Liver (tissue), 9 donors: ENCODE measurements around the gene GLP2R. TPM values are rescaled to one million over a fixed set of nuclear protein-coding genes. Genes with fewer than 3 reads are reported as not detected.

ENCODE experiments used
- DNase-seq: peaks from one replicate; pipeline ENCODE4 v3.0.0-alpha.2; 2017; ENCODE audit warnings: low spot score
- H3K27ac ChIP-seq, 2 donors: one replicate each; pipeline ENCODE4 v1.7.0; 2013; ENCODE audit warnings: inconsistent platforms in 2 of 2, low read length in 2 of 2, control low read depth in 1 of 2, low read depth in 1 of 2, mild to moderate bottlenecking in 1 of 2
- H3K27me3 ChIP-seq, 4 donors: one replicate each; pipeline versions ENCODE4 v1.6.1 to v1.7.0; 2013; ENCODE audit warnings: low read length in 3 of 4, inconsistent platforms in 1 of 4, mild to moderate bottlenecking in 1 of 4, moderate library complexity in 1 of 4; ENCODE audit not compliant: control insufficient read depth in 4 of 4, insufficient read depth in 4 of 4
- H3K36me3 ChIP-seq, 4 donors: one replicate each; pipeline versions ENCODE4 v1.6.1 to v1.7.0; 2013; ENCODE audit warnings: low read length in 3 of 4, mild to moderate bottlenecking in 3 of 4, low read depth in 1 of 4, moderate library complexity in 1 of 4; ENCODE audit not compliant: control insufficient read depth in 4 of 4, insufficient read depth in 3 of 4
- H3K4me1 ChIP-seq, 4 donors: one replicate each; pipeline versions ENCODE4 v1.6.1 to v1.7.0; 2013; ENCODE audit warnings: low read length in 3 of 4, mild to moderate bottlenecking in 3 of 4, moderate library complexity in 1 of 4; ENCODE audit not compliant: control insufficient read depth in 4 of 4, insufficient read depth in 4 of 4
- H3K4me3 ChIP-seq, 3 donors: one replicate each; pipeline versions ENCODE4 v1.6.1 to v1.7.0; 2013; ENCODE audit warnings: low read length in 3 of 3, control low read depth in 1 of 3, low read depth in 1 of 3, mild to moderate bottlenecking in 1 of 3
- H3K9ac ChIP-seq, 2 donors: one replicate each; pipeline ENCODE4 v1.7.0; 2013; ENCODE audit warnings: low read length in 2 of 2, mild to moderate bottlenecking in 2 of 2, moderate library complexity in 2 of 2, control low read depth in 1 of 2, low read depth in 1 of 2
- H3K9me3 ChIP-seq, 4 donors: one replicate each; pipeline versions ENCODE4 v1.6.1 to v1.7.0; 2013; ENCODE audit warnings: low read length in 3 of 4; ENCODE audit not compliant: control insufficient read depth in 4 of 4
- ATF3 ChIP-seq: IDR thresholded peaks from 2 replicates; pipeline ENCODE4 v1.6.1; 2016; ENCODE audit warnings: antibody characterized with exemption
- CTCF ChIP-seq: fragments of 150-350 bp; IDR thresholded peaks from 2 replicates; pipeline ENCODE4 v1.5.1; 2017; ENCODE audit warnings: improper control_type of control experiment, low read depth, low read length; ENCODE audit not compliant: missing input control
- EGR1 ChIP-seq, 2 donors: IDR thresholded peaks; 2 replicates each; pipeline ENCODE4 v1.6.1; 2016 to 2018; ENCODE audit warnings: antibody characterized with exemption in 2 of 2, low read depth in 2 of 2
- FOXA1 ChIP-seq: IDR thresholded peaks from 2 replicates; pipeline ENCODE4 v1.6.1; 2016; ENCODE audit warnings: antibody characterized with exemption
- FOXA2 ChIP-seq: IDR thresholded peaks from 2 replicates; pipeline ENCODE4 v1.6.1; 2016; ENCODE audit warnings: antibody characterized with exemption
- GABPA ChIP-seq, 2 donors: IDR thresholded peaks in 1 of 2; conservative IDR thresholded peaks in 1 of 2; 2 replicates each; pipeline ENCODE4 v1.6.1; 2016; ENCODE audit warnings: antibody characterized with exemption in 2 of 2, mild to moderate bottlenecking in 1 of 2, moderate library complexity in 1 of 2
- HNF4A ChIP-seq, 2 donors: conservative IDR thresholded peaks; 2 replicates each; pipeline ENCODE4 v1.6.1; 2016; ENCODE audit warnings: antibody characterized with exemption in 2 of 2, mild to moderate bottlenecking in 2 of 2
- HNF4G ChIP-seq: IDR thresholded peaks from 2 replicates; pipeline ENCODE4 v1.6.1; 2016; ENCODE audit warnings: antibody characterized with exemption
- JUND ChIP-seq, 2 donors: IDR thresholded peaks; 2 replicates each; pipeline ENCODE4 v1.6.1; 2016; ENCODE audit warnings: antibody characterized with exemption in 2 of 2
- MAX ChIP-seq: IDR thresholded peaks from 2 replicates; pipeline ENCODE4 v1.6.1; 2016; ENCODE audit warnings: antibody characterized with exemption
- NR2F2 ChIP-seq: IDR thresholded peaks from 2 replicates; pipeline ENCODE4 v1.6.1; 2016; ENCODE audit warnings: antibody characterized with exemption
- RAD21 ChIP-seq, 2 donors: IDR thresholded peaks; 2 replicates each; pipeline ENCODE4 v1.6.1; 2016; ENCODE audit warnings: antibody characterized with exemption in 2 of 2, mild to moderate bottlenecking in 2 of 2
- REST ChIP-seq: IDR thresholded peaks from 2 replicates; pipeline ENCODE4 v1.6.1; 2016; ENCODE audit warnings: antibody characterized with exemption, mild to moderate bottlenecking
- RXRA ChIP-seq, 2 donors: IDR thresholded peaks; 2 replicates each; pipeline ENCODE4 v1.6.1; 2017 to 2018; ENCODE audit warnings: antibody characterized with exemption in 2 of 2, mild to moderate bottlenecking in 1 of 2
- SP1 ChIP-seq: IDR thresholded peaks from 2 replicates; pipeline ENCODE4 v1.6.1; 2018; ENCODE audit warnings: antibody characterized with exemption, mild to moderate bottlenecking
- TAF1 ChIP-seq: conservative IDR thresholded peaks from 2 replicates; pipeline ENCODE4 v1.6.1; 2016; ENCODE audit warnings: antibody characterized with exemption, mild to moderate bottlenecking
- YY1 ChIP-seq: IDR thresholded peaks from 2 replicates; pipeline ENCODE4 v1.6.1; 2016; ENCODE audit warnings: antibody characterized with exemption, mild to moderate bottlenecking
- WGBS: extraction: QIAGEN DNeasy Blood & Tissue Kit; methylation state at CpG from one replicate; pipeline ENCODE4 v1.1.7; 2013; 5-methylcytosine and 5-hydroxymethylcytosine counted together
- polyA plus RNA-seq, 2 donors: library from polyadenylated mRNA; stranded (reverse) in 1 of 2; unstranded in 1 of 2; fragments of 200-250 nt in 1 of 2; fragments of >200 nt in 1 of 2; fragmentation: Nextera tagmentation in 1 of 2; extraction: Ambion mirVana in 1 of 2; gene quantifications; one replicate each; pipeline versions ENCODE4 v1.2.1 to v1.2.3, GENCODE V29; 2013 to 2015
- total RNA-seq, 2 donors: library from RNA; depleted of rRNA; stranded (reverse); fragments of >200 nt; gene quantifications; one replicate each; pipeline ENCODE4 v1.2.3, GENCODE V29; 2014
- TF ChIP-seq, protein P1 (sequence below): IDR thresholded peaks from 2 replicates; pipeline ENCODE4 v1.6.1; 2016; ENCODE audit warnings: antibody characterized with exemption
- donor health status: healthy.
- donor health status: healthy.
- donor health status: healthy.
- donor health status: healthy.
- donor health status: healthy.

Gene GLP2R
- total and polyA plus RNA-seq, 4 donors: 0.39 to 1.4 (median 0.58) TPM

- DNase-seq: no peak
- Histone ChIP-seq H3K9me3 (no peaks in the 10 kb centered on the region), H3K4me3 (no peak overlapping the region), H3K4me1 (no peaks in the 10 kb centered on the region), H3K27me3 (no peaks in the 10 kb centered on the region), H3K27ac (peak overlapping the region in 1 of 2 donors; percentile 3), H3K36me3 (no peaks in the 10 kb centered on the region), H3K9ac (no peak overlapping the region)
- TF ChIP-seq RAD21 (IDR thresholded peaks at IDR 0.05): no peak
- TF ChIP-seq SP1: no peak
- TF ChIP-seq TAF1: no peak
- TF ChIP-seq MAX: no peak
- WGBS: 59% methylated on average over 13 of the region's 13 CpGs
Measured at GRCh38 chr17:9828296-9829295, 2.9 kb downstream of the GLP2R start.

DNA sequence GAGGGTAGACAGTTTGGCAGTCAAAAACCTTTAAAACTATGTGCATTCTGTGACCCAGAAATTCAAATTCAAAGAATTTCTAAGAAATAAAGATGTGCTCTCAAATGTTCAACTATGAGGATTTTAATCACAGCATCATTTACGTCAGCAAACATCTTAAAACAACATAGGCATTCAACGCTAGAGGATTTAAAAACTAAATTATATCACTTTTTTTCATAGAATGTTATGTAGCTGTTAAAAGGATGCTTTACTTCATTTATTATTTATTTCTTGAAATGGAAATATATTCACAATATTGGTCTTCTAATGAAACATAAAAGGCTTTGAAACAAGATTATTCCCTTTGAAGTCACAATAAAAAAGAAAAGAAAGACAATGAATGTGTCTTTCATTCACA lies 3.6 kb downstream of the GLP2R start:
- Histone ChIP-seq H3K4me1 (no peaks in the 10 kb centered on the region), H3K27ac (no peak overlapping the region), H3K4me3 (no peak overlapping the region), H3K36me3 (no peaks in the 10 kb centered on the region), H3K9me3 (no peaks in the 10 kb centered on the region), H3K9ac (no peak overlapping the region), H3K27me3 (no peaks in the 10 kb centered on the region)
- no peak for TF ChIP-seq HNF4A (conservative IDR thresholded peaks at IDR 0.05)
- TF ChIP-seq YY1: no peak
- TF ChIP-seq FOXA1: no peak
- no peak for TF ChIP-seq SP1
- TF ChIP-seq ATF3: no peak
- no peak for TF ChIP-seq HNF4G
- TF ChIP-seq RXRA (IDR thresholded peaks at IDR 0.05): no peak
- no peak for TF ChIP-seq GABPA (IDR thresholded peaks at IDR 0.05 in 1 of 2, conservative IDR thresholded peaks at IDR 0.05 in 1 of 2)
- no peak for TF ChIP-seq REST
- no peak for TF ChIP-seq RAD21 (IDR thresholded peaks at IDR 0.05)
- TF ChIP-seq FOXA2: no peak
- TF ChIP-seq CTCF: no peak
- TF ChIP-seq, protein P1, sequence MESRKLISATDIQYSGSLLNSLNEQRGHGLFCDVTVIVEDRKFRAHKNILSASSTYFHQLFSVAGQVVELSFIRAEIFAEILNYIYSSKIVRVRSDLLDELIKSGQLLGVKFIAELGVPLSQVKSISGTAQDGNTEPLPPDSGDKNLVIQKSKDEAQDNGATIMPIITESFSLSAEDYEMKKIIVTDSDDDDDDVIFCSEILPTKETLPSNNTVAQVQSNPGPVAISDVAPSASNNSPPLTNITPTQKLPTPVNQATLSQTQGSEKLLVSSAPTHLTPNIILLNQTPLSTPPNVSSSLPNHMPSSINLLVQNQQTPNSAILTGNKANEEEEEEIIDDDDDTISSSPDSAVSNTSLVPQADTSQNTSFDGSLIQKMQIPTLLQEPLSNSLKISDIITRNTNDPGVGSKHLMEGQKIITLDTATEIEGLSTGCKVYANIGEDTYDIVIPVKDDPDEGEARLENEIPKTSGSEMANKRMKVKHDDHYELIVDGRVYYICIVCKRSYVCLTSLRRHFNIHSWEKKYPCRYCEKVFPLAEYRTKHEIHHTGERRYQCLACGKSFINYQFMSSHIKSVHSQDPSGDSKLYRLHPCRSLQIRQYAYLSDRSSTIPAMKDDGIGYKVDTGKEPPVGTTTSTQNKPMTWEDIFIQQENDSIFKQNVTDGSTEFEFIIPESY: no peak
- no peak for TF ChIP-seq MAX
- no peak for TF ChIP-seq NR2F2
- TF ChIP-seq JUND (IDR thresholded peaks at IDR 0.05): no peak
- no peak for TF ChIP-seq EGR1 (IDR thresholded peaks at IDR 0.05; ENCODE audit: low read depth in 2 of 2)
- TF ChIP-seq TAF1: no peak
- 71% methylated on average over 2 of the region's 2 CpGs for WGBS
- DNase-seq: no peak
